HG03439 (cell line): ENCODE data around the gene RRP1B.
"Not testable (repeated sequence)": the region's sequence is repeated elsewhere in the genome, so short reads cannot be mapped to it uniquely, and the experiment has no call there.

Source experiments
- ATAC-seq: cut with Tn5 transposase; IDR thresholded peaks from one replicate; pipeline ENCODE4 v1.9.1; 2021; ENCODE audit warnings: mild to moderate bottlenecking, moderate library complexity; ENCODE audit not compliant: unreplicated experiment

The RRP1B gene

DNA sequence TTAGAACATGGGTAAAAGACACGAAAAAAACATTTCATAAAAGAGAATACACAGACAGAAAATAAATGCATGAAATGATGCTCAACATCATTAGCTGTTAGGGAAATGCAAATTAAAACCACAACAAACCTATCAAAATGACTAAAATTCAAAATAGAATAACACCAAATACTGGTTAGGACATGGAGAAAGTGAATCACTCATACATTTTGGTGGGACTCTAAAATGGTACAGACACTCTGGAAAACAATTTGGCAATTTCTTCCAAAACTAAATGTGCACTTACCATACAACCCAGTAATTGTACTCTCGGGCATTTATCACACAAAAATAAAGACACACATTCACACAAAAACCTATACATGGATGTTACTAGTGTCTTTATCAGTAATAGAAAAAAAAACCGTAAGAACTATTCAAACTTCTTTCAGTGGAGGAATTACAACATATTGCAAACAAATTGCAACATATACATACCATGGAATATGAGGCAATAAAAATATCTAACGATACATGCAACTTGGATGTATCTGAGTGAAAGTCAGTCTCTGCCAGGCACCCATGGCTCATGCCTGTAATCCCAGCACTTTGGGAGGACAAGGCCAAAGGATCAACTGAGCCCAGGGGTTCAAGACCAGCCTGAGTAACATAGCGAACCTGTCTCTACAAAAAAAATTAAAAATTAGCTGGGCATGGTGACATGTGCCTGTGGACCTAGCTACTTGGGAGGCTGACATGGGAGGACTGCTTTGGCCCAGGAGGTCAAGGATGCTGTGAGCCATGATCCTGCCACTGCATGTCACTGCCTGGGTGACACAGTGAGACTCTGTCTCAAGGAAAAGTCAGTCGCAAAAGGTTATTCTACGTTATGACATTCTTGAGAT, 19.6 kb upstream of the RRP1B start:
- ATAC-seq = no peak

DNA sequence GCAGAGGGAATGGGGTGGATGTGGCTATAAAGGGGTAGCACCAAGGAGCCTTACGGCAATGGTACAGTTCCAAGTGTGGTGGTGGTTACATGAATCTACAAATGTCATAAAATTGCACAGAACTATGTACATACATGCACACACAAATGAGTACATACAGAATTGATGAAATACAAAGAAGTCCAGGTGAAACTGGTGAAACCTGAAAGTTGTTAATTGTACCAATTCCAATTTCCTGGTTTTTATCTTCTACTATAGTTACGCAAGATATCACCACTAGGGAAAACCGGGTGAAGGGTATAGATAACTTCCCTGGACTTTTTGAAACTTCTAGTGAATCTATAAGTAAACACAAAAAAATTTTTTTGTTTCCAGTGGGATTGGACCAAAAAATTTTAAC, 19.0 kb upstream of the RRP1B start:
- no peak for ATAC-seq

DNA sequence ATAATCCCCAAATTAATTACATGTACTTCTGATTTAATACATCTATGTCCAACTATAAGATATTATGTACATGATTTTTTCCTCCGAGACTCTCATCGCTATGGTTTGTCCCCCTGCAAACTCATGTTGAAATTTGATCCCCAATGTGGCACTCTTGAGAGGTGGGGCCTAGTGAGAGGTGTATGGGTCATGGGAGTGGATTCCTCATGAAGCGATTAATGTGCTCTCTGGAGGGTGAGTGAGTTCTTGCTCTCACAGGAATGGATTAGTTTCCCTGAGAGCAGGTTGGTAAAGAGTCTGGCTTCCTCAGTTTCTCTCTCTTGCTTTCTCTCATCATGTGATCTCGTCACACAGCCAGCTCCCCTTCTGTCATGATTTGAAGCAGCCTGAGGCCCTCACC, 16.2 kb upstream of the RRP1B start:
- no peak for ATAC-seq

DNA sequence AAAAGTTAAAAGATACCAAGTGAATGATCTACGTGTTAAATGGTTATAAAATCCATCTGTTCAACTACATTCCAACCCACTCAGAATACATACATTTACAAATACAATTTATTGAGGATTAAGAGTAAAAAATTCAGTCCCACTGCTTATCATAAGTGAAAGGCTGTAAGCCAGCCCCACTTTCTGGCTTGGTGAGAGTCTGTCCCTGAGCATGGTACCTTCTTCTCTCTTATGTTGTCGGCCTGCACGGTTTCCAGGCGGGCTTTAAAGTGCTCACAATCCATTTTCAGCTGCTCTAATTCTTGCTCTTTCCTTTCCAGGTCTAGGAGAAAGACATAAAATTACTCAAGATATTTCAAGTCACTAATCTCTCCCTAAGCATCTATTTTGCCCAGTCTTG, 15.3 kb upstream of the RRP1B start:
- no peak for ATAC-seq

DNA sequence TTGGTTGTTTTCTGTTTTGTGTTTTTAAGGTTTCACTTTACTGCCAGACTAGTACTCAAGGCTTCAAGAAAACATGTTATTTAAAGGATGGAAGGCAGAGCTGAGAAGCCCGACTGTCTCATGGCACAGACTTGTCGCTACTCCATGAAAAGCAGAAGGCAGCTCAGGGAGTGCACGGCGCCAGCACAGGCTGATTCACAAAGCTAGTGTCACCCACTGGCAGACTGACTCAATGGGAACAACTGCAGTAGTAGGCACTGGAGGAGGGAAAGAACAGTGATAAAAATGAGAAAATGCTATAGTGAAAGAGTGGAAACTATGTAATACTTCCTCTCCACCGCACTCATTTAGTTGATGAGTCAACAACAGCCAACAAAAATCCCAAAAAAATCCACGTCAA, 14.8 kb upstream of the RRP1B start:
- no peak for ATAC-seq

DNA sequence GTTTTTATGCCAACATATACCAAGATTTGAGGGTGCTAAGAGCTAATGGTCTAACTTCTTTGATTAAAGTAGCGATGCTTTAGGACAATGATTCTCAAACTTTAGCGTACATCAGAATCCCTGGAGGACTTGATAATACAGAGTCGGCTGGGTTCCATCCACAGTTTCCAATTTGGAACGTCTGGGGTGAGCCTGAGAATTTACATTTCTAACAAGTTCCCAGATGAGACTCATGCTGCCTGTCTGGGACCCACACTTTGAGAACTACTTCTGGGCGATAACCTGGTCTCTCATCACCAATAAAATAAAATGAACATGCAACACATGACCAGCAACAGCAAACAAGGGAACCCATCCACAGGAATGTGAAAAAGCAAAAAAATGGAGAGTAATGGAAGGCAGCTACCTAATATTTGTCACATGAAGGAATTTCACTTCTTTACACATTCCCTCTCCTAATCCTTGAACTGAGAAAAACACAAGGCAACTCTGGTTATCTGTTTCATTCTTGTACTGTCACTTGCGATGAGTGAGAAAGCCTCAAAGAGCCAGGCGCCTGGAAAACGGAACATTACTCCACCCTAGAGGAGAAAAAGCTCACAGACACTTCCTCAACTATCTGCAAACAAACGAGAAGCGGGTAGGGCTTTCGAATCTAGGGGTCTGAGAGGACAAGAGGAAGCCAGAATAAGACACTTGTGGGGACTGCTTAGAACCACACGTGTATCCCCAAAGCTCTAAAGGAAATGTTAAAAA, 14.0 kb upstream of the RRP1B start:
- ATAC-seq = no peak

DNA sequence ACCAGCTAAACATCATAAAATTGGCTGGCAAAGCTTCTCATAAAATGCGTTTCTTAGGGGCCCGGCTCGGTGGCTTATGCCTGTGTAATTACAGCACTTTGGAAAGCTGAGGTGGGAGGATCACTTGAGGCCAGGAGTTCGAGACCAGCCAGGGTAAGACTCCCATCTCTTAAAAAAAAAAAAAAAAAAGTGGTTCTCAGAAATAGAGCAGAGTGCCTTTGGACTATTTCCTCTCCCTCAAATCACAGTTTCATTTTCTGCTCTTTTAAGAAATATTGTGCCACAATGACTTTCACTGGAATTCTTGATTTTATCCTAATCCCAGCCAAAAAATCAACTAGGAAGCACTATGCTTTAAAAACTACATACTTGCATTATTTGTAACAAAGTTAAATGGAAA, 13.4 kb upstream of the RRP1B start:
- ATAC-seq = no peak

DNA sequence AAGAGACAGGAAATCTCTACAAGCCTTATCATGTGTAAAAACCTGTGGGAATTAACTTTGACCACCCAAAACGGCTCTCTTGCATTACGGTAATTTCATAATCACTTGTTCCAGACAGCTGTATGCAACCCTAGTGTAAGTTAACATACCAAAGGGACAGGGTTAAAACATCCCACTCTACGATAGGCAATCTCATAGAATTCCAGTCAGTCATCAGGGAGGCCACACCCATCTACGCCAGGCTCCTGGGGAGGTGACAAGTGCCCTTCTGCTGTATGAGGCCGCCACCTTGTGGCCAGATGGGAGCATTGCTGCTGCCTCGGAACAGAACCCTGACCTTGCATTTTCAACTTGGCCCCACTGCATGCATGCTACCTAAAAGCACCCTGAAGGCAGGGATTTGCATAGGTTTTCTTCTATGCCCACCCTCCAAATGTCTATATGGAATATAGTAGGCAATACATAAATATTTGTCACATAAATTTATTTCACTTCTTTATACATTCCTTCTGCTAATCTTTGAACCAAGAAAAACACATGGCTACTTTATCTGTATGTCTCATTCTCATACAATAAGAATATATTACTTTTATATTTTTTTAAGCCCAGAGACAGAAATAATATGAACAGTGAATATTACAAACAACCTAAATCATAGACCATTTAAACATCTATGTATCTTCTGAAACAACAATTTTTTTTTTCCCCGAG, 12.7 kb upstream of the RRP1B start:
- peak; percentile 80 for ATAC-seq

DNA sequence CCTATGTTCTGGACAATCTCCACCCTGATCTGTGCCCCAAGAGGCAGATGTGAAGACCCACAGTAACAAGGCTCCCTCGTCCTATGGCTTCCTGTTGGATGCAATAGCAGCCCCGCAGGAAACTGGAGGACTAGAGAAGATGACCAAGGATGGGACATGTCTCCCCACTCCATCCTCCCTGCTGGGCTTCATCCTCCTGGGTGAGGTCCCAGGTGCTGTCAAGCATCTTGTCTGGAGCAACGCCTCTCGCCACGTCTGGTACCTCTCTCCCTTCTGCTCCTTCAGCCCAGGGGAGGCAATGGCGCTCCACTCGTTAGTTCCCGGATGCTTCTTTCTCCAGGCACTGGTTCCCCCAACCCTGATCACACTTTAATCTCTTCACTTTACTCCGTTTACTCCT, 11.2 kb upstream of the RRP1B start:
- ATAC-seq = no peak

DNA sequence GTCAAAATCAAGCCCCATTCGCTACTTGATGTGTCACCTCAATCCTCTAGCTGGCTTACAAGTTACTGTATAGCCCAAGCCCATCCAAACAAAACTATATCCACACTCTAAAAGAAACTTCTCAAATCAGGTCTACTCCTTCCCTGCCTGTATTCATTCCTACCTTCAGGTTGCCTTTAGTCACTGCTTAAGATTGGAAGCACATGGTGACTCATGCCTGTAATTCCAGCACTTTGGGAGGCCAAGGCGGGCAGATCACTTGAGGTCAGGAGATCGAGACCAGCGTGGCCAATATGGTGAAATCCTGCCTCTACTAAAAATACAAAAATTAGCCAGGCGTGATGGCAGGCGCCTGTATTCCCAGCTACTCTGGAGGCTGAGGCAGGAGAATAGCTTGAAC, 7.4 kb upstream of the RRP1B start:
- not testable (repeated sequence) for ATAC-seq

DNA sequence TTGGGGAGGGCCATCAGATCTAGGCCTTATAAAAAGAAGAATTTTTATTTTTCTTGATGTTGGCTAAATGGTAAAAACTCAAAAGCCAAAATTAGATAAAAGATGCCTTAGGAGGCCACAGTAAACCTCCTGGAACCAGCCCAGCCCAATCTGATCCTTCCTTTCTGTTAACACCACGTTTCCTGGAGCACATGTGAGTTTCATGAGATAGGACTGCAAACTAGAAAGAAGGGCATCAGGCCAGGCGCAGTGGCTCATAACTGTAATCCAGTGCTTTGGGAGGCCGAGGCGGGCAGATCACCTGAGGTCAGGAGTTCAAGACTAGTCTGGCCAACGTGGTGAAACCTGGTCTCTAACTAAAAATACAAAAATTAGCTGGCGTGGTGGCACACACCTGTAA, 6.7 kb upstream of the RRP1B start:
- no peak for ATAC-seq

DNA sequence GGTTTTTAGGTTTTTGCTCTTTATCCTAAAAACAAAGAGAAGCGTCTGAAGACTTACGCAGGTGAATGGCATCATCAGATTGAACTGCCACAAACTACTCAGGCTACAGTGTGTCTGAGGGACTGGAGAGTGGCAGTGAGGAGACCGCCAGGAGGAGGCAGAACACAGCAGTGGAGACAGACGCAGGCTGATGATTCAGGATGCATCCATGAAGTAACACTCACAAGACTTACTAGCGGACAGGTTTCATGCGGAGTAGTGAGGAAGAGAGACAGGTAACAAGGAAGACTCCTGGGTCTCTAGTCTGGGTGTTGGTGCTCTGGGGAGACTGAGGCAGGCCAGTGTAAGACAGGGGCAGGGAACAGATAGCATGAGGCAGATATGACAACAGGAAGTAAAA, 5.7 kb upstream of the RRP1B start:
- no peak for ATAC-seq

DNA sequence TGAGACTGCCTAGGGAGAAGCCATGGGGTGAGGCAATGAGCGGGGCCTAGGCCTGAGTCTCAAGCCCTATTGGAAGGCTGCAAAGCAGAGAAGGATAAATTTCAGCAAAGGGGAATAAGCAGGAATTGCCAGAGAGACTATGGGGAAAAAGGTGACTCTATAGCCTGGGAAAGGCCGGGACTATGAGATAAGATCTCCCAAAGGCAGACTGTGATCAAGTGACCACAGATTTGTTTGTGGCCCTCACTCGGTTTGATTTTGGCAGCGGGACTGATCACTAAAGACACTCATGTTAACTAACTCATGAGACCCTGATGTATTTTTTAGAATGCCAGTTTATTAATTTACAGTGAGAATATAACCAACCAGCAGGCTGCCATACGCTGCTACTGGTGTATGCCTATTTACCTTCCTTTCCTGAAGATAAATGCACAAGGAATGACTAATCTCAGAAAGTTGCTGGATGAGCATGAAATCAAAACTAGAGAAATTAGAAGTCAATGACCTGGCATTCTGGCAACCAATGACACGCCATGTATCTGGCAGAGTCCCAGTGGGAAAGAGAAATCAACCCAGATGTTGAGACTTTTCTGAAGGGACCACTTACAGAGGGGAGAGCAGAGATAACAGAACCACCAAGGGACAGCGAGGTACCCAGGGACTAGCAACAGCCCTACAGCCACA, 4.4 kb upstream of the RRP1B start:
- no peak for ATAC-seq

DNA sequence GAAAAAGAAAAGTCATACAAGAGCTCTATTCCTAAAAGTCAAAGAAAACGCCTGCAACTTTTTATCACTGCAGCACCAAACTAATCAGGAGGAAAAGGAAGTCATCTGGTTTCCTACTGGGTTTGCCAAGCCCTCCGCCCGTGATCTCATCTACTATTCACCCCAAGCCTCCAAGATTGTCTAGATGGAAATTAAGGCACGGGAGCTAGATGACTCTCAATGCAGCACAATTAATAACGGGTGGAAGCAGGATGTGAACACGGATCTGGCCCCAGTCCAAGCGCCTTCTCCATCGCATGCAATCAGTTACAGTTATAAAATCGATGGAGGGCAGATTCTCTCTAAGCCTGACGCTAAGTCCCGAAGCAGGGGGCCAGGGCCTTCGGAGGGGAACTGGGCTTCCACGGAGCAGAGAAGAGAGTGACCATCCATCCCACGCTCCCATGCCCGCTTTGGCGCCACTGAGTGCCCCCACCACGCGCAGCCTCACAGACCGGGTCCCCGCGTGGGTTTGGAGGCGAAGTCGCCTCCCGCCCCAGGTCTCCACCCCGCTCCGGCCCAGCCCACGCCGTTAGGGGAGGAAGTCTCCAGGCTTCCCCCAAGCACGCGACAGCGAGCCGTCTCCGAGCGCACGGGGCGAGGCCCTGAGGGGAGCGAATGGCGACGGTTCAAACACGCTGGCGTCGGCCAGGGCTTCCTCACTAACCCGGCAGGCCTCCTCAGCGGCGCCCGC, 1.8 kb upstream of the RRP1B start:
- no peak for ATAC-seq

DNA sequence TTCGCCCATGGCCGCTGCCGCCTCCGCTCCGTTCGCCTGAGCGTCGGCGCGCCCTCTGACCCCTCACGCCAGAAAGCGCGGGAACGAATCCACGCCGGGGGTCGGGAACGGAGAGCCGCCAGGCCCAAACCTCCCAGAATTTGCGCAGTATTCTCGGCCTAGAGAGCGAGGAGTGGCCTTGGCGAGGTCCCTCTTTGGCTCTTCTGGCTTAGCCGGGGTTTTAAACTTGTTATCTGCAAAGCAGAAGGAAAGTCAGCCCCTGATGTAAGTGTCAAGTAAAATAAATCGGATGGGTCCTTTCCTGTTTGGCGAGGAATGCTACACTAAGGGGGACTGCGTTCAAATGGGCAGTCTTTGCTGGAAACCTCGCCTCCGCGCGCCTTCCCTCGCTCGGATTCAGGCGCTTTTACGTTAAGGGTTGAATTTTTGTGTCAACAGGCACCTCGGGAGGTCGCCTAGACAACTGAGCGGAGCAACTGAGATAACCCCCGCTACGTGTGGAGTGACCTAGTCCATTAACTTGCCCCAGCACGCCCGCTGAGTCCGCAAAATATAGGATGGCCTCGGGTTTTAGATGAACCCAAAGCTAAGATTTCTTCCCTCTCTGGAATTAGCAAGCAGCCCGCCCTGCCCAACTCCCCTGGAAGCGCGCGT, 1.1 kb upstream of the RRP1B start:
- ATAC-seq = no peak

DNA sequence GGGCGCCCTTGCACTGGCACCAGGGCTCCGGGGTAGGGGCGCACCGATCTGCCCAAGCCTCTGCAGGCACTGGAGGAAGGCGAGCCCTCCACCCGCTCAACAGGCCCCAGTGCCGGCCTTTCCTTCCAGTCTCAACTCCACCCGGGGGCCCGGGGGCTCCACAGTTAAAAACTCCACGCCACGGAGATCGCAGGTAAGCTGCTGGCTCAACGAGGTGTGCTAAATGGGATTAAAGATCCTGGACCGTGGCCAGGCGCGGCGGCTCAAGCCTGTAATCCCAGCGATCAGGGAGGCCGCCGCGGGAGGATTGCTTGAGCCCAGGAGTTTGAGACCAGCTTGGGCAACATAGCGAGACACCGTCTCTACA, 608 bp upstream of the RRP1B start:
- no peak for ATAC-seq

DNA sequence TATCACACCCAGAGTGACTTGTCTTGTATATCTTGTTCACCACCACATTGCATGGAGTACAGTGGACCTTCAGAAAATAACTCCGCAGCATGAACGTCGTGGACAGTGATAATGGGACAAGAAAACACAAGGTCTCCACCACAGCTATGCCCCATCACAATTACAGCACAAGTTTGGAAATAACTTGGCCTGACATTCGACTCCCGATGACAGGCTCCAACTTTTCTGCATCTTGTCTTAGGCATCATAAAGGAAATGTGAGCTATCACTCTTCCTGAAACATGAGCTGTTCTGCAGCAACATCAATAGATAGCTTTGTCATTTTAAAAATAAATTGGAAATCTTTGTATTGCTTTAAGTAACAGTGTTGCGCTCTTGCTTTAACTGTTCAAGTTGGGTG, 2.9 kb downstream of the RRP1B start:
- no peak for ATAC-seq

DNA sequence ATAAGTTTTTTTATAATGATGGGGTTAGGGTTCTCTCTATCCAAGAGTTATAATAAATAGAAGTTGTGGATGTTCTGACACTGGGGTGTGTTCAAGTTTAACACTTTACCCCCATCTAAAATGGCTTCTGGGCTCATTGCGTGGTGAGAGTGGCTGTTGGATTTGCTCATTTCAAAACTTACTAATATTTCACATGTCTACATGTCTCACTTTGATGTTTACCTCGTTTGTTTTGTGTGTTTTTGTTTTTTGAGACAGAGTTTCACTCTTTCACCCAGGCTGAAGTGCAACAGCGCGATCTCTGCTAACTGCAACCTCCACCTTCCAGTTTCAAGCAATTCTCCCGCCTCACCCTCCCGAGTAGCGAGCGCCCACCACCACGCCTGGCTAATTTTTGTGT, 3.7 kb downstream of the RRP1B start:
- ATAC-seq = no peak

DNA sequence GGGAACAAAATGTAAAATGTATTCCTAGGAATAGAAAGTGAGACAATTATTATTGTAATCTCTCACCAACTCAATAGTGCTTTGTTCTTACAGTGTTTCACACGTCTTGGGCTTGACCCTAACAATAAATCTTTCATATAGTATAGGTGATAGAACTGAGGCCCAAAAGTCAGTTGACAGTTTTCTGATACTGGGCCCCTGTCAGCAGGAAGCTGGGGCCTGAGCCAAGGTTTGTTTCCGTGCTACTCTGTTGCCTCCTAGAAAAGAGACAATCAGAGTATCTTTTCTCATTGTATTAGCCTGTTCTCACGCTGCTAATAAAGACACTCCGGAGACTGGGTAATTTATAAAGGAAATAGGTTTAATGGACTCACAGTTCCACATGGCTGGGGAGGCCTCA, 5.0 kb downstream of the RRP1B start:
- no peak for ATAC-seq

DNA sequence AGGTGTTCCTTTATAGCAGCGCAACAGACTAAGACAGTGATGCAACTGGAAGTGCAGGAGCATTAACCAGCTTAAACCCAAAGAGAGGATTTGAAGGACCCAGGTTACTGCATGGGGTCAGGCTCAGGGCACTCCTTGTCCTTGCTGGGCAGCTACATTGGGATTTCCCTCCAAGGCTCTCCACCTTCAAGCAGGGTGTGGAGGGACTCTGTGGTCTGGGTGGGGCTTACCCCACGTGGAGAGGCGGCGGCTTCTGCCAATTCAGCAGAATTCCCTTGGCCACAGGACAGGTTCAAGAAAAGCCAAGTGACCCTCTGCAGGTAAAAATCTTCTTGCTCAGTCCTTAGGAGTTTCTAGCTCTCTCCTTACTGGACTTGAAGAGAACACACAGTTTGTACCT, 6.5 kb downstream of the RRP1B start:
- ATAC-seq = no peak
